Stimulated activated CD8-positive, alpha-beta memory T cell treated with anti-CD3 and anti-CD28 coated beads, Interleukin-12 subunit alpha, Interleukin-12 subunit beta, amount 100 ng/mL, for 4 hours (primary cell): ENCODE results near the gene CBFA2T3.

Source experiments
- DNase-seq: peaks from one replicate; pipeline ENCODE4 v3.0.0-alpha.2; 2020; ENCODE audit warnings: low read depth

CBFA2T3 gene

GRCh38 chr16:88876942-88877526 is 100.0 kb downstream of the CBFA2T3 start:
- DNase-seq, result no peak

- DNase-seq, result no peak
Measured at GRCh38 chr16:88875703-88876234, 101.2 kb downstream of the CBFA2T3 start.

GRCh38 chr16:88874938-88875599 is 101.9 kb downstream of the CBFA2T3 start:
- no peak for DNase-seq

- DNase-seq, result no peak
Measured at GRCh38 chr16:88872650-88873331, 104.2 kb downstream of the CBFA2T3 start.

- DNase-seq, result no peak
Measured at GRCh38 chr16:88871730-88872416, 105.1 kb downstream of the CBFA2T3 start.

- DNase-seq, result no peak
Measured at GRCh38 chr16:88871349-88871702, 105.7 kb downstream of the CBFA2T3 start.

GRCh38 chr16:88870608-88871348 is 106.2 kb downstream of the CBFA2T3 start:
- no peak for DNase-seq

- DNase-seq, result no peak
Measured at GRCh38 chr16:88869673-88869980, 107.4 kb downstream of the CBFA2T3 start.

GRCh38 chr16:88868974-88869672 is 107.9 kb downstream of the CBFA2T3 start:
- DNase-seq, result no peak

GRCh38 chr16:88867581-88868246 is 109.3 kb downstream of the CBFA2T3 start:
- DNase-seq, result no peak

GRCh38 chr16:88866151-88866920 is 110.7 kb downstream of the CBFA2T3 start, which contains the start of gene PABPN1L:
PABPN1L (minus strand) TSS chr16:88866660; CDS start chr16:88866606, 54 bp downstream.
- DNase-seq, result no peak

GRCh38 chr16:88865742-88866141 is 111.3 kb downstream of the CBFA2T3 start:
- no peak for DNase-seq

- no peak for DNase-seq
Measured at GRCh38 chr16:88865310-88865709, 111.7 kb downstream of the CBFA2T3 start.

- DNase-seq, result no peak
Measured at GRCh38 chr16:88864521-88864920, 112.5 kb downstream of the CBFA2T3 start.

- DNase-seq, result no peak
Measured at GRCh38 chr16:88864099-88864498, 112.9 kb downstream of the CBFA2T3 start.

GRCh38 chr16:88863426-88863825 is 113.6 kb downstream of the CBFA2T3 start:
- DNase-seq, result no peak

- DNase-seq, result no peak
Measured at GRCh38 chr16:88862968-88863367, 114.0 kb downstream of the CBFA2T3 start.

- no peak for DNase-seq
Measured at GRCh38 chr16:88861359-88861758, 115.6 kb downstream of the CBFA2T3 start.

GRCh38 chr16:88859381-88860091 is 117.5 kb downstream of the CBFA2T3 start:
- DNase-seq, result no peak
